Activated T-helper 2 cell treated with anti-CD3 and anti-CD28 coated beads, Interferon-gamma antibody, Interleukin-2, Interleukin-4, amounts not matched to agents 10 μg/mL and 5 μg/mL and 100 μg/mL, durations not matched to agents 14 hours and 24 hours and 36 hours (primary cell): ENCODE data around the gene TYK2. TPM values are rescaled to one million over a fixed set of nuclear protein-coding genes. Genes with fewer than 3 reads are reported as not detected.

Experiments
- total RNA-seq: library from RNA; stranded (reverse); gene quantifications from 2 replicates; pipeline ENCODE4 v1.2.3, GENCODE V29; 2022

Gene TYK2
- total RNA-seq, 1 donor from 2014 or later: 250 TPM

Other genes with a start within 250 kb of the TYK2 start
- 367 and 370 TPM in 2 replicates for gene DNMT1, start 185.6 kb downstream of the TYK2 start, total RNA-seq
- gene S1PR2, start 149.2 kb downstream of the TYK2 start, total RNA-seq: 10.1 and 10.8 TPM in 2 replicates
- gene MRPL4, start 128.4 kb downstream of the TYK2 start, total RNA-seq: 133 and 135 TPM in 2 replicates
- gene ICAM1, start 109.5 kb downstream of the TYK2 start, total RNA-seq: 75.3 and 75.7 TPM in 2 replicates
- 1.4 and 1.6 TPM in 2 replicates for gene ICAM4, start 93.6 kb downstream of the TYK2 start, total RNA-seq
- 2.6 and 3.5 TPM in 2 replicates for gene ICAM5, start 90.6 kb downstream of the TYK2 start, total RNA-seq
- 3.2 and 3.5 TPM in 2 replicates for gene ZGLP1, start 70.8 kb downstream of the TYK2 start, total RNA-seq
- gene FDX2, start 64.6 kb downstream of the TYK2 start, total RNA-seq: 16.8 and 18.0 TPM in 2 replicates
- 90.3 and 91.1 TPM in 2 replicates for gene RAVER1, start 47.0 kb downstream of the TYK2 start, total RNA-seq
- gene ICAM3, start 40.9 kb downstream of the TYK2 start, total RNA-seq: 115 and 116 TPM in 2 replicates
- 285 and 300 TPM in 2 replicates for gene CDC37, start 23.0 kb upstream of the TYK2 start, total RNA-seq
- gene PDE4A, start 40.0 kb upstream of the TYK2 start, total RNA-seq: 105 TPM in 2 replicates
- 75.2 and 76.1 TPM in 2 replicates for gene KEAP1, start 122.8 kb upstream of the TYK2 start, total RNA-seq
- gene S1PR5, start 136.9 kb upstream of the TYK2 start, total RNA-seq: 0.23 TPM in 1 of 2 replicates, not detected in the other
- 34.1 and 37.2 TPM in 2 replicates for gene ATG4D, start 163.3 kb upstream of the TYK2 start, total RNA-seq
- gene KRI1, start 185.4 kb upstream of the TYK2 start, total RNA-seq: 66.7 and 69.5 TPM in 2 replicates
- 45.9 and 46.9 TPM in 2 replicates for gene CDKN2D, start 188.4 kb upstream of the TYK2 start, total RNA-seq
- not detected in 2 replicates for gene AP1M2, start 206.7 kb upstream of the TYK2 start, total RNA-seq
- gene SLC44A2, start 245.0 kb upstream of the TYK2 start, total RNA-seq: 83.0 and 87.4 TPM in 2 replicates